GM19467 (cell line): ENCODE results near the gene VPS18.
A peak's percentile ranks its signal among the peaks of the same experiment; 100 is the strongest.
"Not testable (repeated sequence)": the region's sequence is repeated elsewhere in the genome, so short reads cannot be mapped to it uniquely, and the experiment has no call there.

Experiments used
- ATAC-seq: cut with Tn5 transposase; IDR thresholded peaks from one replicate; pipeline ENCODE4 v1.9.1; 2021; ENCODE audit warnings: mild to moderate bottlenecking, moderate library complexity; ENCODE audit not compliant: unreplicated experiment

VPS18 gene, protein sequence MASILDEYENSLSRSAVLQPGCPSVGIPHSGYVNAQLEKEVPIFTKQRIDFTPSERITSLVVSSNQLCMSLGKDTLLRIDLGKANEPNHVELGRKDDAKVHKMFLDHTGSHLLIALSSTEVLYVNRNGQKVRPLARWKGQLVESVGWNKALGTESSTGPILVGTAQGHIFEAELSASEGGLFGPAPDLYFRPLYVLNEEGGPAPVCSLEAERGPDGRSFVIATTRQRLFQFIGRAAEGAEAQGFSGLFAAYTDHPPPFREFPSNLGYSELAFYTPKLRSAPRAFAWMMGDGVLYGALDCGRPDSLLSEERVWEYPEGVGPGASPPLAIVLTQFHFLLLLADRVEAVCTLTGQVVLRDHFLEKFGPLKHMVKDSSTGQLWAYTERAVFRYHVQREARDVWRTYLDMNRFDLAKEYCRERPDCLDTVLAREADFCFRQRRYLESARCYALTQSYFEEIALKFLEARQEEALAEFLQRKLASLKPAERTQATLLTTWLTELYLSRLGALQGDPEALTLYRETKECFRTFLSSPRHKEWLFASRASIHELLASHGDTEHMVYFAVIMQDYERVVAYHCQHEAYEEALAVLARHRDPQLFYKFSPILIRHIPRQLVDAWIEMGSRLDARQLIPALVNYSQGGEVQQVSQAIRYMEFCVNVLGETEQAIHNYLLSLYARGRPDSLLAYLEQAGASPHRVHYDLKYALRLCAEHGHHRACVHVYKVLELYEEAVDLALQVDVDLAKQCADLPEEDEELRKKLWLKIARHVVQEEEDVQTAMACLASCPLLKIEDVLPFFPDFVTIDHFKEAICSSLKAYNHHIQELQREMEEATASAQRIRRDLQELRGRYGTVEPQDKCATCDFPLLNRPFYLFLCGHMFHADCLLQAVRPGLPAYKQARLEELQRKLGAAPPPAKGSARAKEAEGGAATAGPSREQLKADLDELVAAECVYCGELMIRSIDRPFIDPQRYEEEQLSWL

GRCh38 chr15:40893733-40894680, at the start of gene VPS18:
Gene VPS18 (plus strand): TSS chr15:40894450. CDS start chr15:40894769, 319 bp downstream.
- ATAC-seq = peak; percentile 81

DNA sequence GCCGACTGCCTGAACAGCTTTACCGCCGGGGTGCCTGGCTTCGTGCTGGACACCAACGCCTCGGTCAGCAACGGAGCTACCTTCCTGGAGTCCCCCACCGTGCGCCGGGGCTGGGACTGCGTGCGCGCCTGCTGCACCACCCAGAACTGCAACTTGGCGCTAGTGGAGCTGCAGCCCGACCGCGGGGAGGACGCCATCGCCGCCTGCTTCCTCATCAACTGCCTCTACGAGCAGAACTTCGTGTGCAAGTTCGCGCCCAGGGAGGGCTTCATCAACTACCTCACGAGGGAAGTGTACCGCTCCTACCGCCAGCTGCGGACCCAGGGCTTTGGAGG, 49.6 kb upstream of the VPS18 start:
- no peak for ATAC-seq

DNA sequence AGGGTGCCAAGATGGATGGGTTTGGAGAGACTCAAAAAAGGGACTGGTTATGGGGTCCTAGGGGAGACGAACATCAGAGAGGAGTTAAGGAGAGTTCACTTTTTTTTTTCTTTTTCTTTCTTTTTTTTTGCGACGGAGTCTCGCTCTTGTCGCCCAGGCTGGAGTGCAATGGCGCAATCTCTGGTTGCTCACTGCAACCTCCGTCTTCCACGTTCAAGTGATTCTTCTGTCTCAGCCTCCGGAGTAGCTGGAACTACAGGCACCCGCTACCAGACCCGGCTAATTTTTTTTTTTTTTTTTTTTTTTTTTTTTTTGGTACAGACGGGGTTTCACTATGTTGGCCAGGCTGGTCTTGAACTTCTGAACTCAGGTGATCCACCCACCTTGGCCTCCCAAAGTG, 49.2 kb upstream of the VPS18 start:
- no peak for ATAC-seq

GRCh38 chr15:40845511-40846284, 48.6 kb upstream of the VPS18 start:
- ATAC-seq = no peak

DNA sequence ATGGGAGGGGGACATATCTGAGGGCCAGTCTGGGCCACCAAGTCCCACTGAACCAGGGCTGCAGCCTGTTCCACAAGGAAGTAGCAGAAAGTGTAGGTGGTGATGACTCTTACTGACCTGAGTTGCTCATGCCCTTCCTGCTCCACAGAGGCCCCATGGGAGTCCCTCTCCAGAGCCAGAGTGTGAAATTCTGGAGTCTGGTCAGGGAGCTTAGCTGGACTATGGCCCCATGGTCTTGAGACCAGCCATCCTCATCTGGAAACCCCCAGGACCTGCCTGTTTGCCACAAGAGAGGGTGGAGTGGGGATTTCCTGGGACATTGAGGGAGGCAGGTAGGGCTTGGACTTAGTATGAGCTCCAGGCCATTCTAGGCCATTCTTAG, 47.4 kb upstream of the VPS18 start:
- no peak for ATAC-seq

GRCh38 chr15:40847223-40847961, 46.9 kb upstream of the VPS18 start:
- no peak for ATAC-seq

DNA sequence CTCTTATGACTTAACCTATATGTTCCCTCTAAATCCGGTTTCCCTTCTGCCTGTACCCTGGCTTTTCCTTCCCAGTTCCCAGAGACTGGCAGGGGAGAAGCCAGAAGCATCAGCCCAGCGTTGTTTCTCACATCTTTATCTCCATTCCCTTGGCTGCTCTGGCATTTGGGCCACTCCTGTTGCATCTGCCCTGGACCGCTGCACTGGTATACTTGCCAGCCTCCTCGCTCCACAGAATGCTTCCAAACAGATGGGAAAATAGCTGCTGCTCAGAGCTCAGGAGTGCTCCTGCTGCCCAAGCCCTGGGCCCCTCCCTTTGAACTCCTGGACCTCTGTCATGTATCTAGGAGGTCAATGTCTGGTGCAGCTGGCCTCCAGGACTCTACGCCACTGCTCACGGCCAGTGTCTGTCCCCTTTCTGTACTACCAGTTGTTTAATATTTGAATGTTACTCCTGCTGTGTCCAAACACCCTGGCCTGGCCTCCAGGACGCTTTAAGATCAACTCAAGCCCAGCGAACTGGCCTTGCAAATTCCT, 43.6 kb upstream of the VPS18 start:
- no peak for ATAC-seq

DNA sequence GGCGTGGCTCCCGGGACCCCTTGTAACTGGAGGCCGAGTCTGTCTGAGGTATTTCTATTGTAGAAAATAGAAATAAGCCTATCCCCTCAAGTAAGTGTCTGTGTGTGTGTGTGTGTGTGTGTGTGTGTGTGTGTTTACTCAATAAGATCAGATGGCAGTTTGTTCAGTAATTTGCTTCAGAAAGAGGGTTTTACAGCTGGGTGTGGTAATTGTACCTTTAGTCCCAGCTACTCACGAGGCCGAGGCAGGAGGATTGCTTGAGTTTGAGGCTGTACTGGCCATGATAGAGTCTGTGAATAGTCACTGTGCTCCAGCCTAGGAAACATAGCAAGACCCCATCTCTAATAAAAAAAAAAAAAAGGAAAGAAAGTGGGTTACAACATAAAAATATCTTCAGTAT, 41.7 kb upstream of the VPS18 start:
- no peak for ATAC-seq

DNA sequence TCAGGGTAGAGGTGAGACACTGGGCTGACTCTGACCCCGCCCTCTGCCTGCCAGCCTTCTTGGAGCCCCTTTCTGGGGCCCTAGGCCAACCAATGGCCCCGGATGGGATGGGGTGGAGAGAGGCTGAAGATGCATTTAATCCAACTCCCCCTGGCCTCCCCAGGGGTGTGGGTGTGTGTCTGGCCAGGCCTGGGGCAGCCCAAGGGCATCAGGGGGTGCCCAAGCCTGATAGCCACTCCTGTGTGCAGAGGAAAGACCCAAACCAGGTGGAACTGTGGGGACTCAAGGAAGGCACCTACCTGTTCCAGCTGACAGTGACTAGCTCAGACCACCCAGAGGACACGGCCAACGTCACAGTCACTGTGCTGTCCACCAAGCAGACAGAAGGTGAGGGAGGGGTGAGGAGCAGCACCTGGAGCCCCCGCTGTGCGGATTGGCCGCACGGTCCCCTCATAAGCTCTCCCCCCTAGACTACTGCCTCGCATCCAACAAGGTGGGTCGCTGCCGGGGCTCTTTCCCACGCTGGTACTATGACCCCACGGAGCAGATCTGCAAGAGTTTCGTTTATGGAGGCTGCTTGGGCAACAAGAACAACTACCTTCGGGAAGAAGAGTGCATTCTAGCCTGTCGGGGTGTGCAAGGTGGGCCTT, 40.9 kb upstream of the VPS18 start:
- no peak for ATAC-seq

DNA sequence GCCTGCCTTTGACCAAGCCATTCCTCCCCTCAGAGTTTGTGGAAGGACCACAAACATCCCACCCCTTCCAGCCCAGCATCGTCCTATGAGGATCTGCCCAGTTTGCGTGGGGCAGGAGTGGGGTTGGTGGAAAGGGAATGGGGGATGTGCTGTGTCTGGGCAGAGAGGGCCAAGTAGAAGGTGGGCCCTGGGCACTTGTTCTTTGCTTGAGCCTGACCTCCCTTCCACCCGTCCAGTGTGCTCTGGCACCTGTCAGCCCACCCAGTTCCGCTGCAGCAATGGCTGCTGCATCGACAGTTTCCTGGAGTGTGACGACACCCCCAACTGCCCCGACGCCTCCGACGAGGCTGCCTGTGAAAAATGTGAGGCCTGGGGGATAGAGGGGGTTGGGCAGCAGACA, 40.1 kb upstream of the VPS18 start:
- no peak for ATAC-seq

- no peak for ATAC-seq
These were observed 38.5 kb upstream of the VPS18 start for GRCh38 chr15:40855706-40856234.

DNA sequence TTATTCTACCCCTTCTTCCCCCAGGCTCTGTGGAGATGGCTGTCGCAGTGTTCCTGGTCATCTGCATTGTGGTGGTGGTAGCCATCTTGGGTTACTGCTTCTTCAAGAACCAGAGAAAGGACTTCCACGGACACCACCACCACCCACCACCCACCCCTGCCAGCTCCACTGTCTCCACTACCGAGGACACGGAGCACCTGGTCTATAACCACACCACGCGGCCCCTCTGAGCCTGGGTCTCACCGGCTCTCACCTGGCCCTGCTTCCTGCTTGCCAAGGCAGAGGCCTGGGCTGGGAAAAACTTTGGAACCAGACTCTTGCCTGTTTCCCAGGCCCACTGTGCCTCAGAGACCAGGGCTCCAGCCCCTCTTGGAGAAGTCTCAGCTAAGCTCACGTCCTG, 37.5 kb upstream of the VPS18 start:
- no peak for ATAC-seq

DNA sequence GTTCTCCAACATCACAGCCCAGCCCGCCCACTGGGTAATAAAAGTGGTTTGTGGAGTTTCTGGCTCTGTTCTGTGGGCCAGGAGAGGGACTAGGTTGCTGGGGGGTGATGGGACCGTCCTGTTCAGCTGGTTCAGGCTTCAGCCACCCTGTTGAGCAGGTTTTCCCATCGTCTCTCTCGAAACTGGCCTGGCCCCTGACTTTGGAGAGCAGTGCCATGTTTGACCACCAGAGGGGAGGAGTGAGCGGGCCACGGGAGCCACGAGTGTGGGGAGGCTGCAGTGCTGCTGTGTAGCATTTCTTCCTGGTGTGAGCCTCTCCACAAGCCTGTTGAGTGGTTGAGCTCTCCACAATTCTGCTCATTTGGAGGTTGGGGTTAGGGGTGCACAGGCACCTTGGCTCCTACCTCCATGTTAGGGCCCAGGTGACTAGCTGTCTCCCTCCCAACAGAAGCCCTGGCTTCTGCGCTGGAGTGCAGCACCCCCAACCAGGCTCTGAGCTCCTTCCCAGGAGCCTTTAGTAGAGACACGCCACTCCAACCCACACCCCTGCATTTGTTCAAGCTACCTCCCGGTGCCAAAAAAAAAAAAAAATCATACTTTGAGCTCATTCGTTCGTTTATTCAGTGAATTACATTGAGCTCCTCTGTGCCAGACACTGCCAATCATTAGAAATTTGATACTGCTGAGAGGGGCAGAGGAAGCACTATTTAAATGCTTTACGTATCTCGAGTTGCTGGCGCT, 36.5 kb upstream of the VPS18 start:
- ATAC-seq = no peak

GRCh38 chr15:40858706-40859105, 35.5 kb upstream of the VPS18 start:
- no peak for ATAC-seq

- ATAC-seq = no peak
These were observed 34.9 kb upstream of the VPS18 start for GRCh38 chr15:40859206-40859851.

- not testable (repeated sequence) for ATAC-seq
These were observed 33.1 kb upstream of the VPS18 start for GRCh38 chr15:40861147-40861546.

- no peak for ATAC-seq
These were observed 30.5 kb upstream of the VPS18 start for GRCh38 chr15:40863660-40864270.
